GM12872 (cell line): ENCODE measurements around the gene GJB3.

ENCODE experiments used
- TF ChIP-seq, protein P1 (sequence below): IDR thresholded peaks from 3 replicates; pipeline ENCODE4 v1.5.1; 2011; ENCODE audit warnings: low read depth, mild to moderate bottlenecking, low read length, moderate library complexity; ENCODE audit not compliant: insufficient read depth

Gene GJB3

DNA sequence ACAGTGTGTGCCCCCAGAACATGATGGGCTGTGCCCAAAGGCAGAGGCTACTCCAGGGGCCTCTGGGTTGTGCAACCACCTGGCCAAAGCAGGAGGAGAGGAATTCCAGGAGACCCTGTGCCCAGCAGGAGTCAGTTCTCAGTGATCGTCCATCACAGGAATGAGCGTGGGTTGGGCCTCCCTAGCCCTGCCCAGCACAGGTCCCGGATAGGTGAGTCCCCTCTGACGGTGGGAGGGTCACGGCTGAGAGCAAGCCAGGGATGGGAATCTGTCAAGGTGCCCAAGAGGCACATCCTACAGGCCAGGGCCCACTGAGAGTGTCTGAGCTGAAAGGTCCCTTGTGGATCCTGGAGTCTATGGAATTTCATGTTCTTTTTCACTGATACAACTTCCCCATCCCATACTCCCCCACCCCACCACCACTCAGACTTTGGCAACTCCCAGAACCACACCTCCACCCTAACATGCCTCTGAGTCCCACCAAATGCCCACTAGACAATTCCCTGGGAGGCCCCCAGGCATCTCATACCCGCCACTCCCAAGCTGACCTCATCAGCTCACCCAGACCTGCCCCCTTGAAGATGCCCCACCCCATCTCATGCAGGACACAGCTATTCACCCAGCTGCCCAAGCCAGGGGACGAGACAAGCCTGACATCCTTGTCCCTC lies 18.4 kb upstream of the GJB3 start:
- TF ChIP-seq, protein P1, sequence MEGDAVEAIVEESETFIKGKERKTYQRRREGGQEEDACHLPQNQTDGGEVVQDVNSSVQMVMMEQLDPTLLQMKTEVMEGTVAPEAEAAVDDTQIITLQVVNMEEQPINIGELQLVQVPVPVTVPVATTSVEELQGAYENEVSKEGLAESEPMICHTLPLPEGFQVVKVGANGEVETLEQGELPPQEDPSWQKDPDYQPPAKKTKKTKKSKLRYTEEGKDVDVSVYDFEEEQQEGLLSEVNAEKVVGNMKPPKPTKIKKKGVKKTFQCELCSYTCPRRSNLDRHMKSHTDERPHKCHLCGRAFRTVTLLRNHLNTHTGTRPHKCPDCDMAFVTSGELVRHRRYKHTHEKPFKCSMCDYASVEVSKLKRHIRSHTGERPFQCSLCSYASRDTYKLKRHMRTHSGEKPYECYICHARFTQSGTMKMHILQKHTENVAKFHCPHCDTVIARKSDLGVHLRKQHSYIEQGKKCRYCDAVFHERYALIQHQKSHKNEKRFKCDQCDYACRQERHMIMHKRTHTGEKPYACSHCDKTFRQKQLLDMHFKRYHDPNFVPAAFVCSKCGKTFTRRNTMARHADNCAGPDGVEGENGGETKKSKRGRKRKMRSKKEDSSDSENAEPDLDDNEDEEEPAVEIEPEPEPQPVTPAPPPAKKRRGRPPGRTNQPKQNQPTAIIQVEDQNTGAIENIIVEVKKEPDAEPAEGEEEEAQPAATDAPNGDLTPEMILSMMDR, result no peak

DNA sequence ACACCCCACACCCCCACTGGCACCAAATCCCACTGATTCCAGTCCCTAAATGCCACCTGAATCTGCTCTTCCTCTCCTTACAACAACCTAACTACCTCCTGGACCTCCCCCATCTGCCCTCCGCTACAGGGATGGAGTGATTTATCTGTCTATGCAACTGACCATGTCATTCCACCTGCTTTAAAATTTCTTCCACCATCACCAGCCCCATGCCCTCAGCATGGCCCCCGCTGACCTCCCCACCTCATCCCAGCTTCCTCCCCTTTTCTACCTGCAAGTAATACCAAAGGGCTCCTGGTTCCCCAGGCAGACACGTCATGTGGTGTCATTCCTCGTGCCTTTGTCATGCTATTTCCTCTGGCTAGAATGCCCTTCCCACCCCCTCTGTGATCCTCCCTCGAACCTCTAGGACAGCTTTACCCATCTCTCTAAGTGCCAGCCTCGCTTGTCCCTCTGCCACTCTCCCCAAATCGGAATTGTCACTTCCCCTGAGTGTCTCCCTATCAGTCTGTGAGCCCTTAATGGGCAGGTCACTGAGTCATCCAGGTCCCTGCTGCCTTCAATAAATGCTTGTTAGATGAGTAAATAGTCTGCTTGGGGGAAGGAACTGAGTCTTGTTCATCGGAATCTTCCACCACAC lies 17.8 kb upstream of the GJB3 start:
- TF ChIP-seq, protein P1, result no peak

DNA sequence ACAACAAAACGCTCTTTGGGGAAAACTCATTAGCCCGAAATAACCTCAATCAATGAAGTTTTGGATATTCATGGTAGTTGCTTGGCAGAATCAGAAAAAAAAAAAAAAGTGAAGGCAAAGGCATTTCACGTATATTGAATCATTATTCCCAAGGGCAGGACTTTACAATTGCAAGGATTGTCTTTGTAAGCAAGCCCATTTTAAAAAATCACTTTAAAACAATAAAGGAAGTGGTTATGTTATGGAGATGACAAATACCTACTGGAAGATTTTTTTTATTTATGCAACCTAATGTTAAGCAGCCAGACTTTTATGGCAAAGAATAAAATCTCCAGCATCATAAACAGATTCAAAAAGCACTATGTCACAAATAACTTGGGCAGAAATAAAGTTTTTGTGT lies 12.2 kb upstream of the GJB3 start:
- TF ChIP-seq, protein P1, result no peak

DNA sequence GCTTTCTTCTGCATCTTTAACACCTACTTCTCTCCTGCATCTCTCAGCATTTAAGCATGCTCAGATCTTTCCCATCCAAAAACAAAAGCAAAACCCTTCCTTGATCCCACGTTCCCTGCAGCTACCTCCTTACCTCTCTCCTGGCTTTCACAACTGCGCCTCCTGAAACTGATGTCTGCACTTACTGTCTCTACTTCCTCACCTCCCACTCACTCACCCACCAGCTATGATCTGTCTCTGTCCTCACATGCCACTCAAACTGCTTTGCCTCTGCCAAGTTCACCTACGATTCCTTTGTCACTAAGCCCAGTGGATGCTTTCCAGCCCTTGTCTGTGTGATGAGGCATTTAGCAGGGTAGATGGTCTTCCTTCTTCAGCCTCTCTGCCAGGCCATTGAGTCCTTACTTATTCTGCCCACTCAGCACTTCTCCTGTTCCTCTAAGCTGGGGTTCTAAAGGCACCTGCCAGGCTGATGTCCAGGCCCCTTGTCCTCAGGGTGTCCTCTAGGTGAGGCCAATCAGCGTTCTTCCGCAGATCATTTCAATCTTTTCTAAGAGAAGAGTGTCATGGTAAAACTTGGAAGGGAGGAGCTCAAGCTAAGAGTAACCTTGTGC lies 10.0 kb upstream of the GJB3 start:
- TF ChIP-seq, protein P1, result no peak

DNA sequence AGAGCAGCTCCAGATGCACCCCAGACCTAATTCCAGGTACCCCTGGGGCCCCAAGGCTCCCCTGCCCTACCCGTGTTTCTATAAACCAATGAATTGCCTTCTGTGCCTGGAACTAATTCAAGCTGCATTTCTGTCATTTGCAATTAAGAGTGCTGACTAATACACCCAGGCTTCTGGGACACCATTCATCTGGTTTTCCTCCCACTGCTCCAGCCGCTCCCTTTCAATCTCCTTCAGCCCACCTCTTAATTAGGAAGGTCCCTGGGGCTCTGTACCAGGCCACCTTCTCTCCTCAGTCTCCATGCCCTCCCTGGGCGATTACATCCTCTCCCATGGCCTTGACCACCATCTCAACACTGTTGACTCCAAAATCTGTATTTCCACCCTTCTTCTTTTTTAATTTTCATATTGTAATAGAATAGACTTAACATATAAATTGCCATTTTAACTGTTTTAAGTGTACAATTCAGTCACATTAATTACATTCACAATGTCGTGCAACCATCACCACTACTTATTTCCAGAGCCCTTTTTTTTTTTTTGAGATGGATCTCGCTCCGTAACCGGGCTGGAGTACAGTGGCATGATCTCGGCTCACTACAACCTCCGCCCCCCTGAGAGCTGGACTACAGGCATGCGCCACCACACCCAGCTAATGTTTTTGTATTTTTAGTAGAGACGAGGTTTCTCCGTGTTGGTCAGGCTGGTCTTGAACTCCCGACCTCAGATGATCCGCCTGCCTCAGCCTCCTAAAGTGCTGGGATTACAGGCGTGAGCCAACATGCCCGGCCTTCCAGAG lies 9.2 kb upstream of the GJB3 start:
- TF ChIP-seq, protein P1, result no peak

DNA sequence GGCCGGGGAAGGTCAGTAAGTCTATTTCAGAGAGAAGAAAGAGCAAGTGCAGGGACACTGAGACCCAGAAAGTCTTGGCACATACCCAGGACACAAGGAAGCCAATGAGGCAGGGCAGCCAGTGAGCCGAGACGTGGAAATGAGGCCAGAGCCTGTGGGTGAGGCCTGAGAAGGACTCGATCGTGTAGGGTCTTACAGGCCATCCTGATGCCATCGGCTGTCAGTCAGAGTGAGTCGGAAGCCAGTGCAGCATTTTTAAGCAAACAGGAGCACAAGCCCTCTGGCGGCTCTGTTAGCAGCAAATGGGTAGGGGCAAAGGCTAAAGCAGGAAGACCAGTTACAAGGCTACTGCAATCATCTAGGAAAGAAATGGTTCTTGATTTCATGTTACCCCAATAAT lies 6.1 kb upstream of the GJB3 start:
- TF ChIP-seq, protein P1, result no peak

DNA sequence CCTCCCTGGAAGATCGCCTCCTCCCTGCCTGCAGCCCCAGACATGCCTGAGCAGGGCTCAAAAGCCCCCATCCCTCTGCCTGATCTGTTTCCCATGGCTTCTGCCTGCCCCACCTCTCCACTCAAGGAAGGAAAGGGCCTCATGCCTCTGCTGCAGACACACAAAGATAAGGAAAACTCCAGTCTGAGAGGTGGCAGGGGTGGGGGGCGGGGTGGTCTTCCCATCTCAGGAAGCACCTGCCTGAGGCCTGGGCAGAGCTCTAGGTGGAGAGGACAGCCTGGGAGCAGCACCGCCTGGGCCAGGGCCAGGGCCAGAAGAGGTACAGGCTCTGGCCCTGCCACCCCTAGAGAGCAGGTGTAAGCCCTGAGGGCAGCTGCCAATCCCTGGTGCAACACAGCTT lies 4.1 kb upstream of the GJB3 start:
- TF ChIP-seq, protein P1, result no peak
